ENCODE measurements around the gene MLX.
"Not testable (repeated sequence)": the region's sequence is repeated elsewhere in the genome, so short reads cannot be mapped to it uniquely, and the experiment has no call there.

The MLX gene

GRCh38 chr17:42581744-42582270 lies 14.9 kb downstream of the MLX start:
- DNase-seq: no peak

DNA sequence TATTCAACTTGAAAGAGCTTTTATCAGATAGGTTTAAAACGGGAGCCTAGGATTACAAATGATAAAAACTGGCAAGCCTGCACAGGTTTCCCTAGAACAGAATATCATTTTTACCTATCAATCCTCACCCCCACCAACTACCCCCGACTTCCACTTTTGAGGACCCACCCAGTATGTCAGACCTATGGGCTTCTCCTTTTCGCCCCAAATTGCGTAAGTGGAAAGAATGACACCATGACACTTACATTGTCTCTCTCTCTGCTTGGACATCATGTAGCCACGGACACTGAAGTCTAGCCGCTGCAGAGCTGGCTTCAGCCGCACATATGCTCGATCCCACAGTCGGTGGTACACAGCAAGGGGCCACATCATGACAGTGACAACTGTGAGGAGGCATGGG lies 18.0 kb downstream of the MLX start:
- no peak for DNase-seq

- no peak for DNase-seq
Measured at GRCh38 chr17:42585353-42585752, 18.5 kb downstream of the MLX start.

DNA sequence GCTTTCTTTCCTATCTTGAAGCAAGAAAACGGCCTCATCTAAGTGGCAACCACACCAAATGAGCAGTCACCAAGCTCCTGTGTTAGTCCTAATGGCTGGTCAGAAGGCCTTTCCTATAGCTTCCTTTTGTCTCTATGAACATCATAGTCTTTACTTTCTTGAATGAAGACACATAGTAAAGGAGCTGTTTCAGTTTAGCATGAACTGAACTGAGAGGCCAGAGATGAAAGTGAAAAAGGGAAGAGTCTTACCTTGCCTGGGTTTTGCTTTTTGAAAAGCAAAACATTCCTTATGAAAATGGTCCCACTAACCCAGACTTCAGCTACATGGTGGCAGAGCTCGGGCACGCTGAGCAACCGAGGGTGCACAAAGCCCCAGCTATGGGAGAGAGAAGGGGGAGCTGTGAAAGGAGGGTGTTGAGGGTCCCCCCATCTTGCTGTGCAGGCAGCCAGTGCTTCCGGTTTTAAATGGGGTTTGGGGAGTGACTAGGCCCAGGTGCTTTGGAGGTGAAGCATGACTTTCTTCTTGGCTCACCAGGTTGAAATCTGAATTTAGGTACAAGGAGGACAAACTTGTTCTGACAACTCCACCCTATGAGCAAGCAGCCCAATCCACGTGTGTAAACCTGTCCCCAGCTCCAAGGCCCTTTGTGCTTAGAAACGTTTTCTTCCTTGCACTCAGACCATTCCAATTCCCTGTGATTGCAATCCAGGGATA lies 19.8 kb downstream of the MLX start:
- no peak for DNase-seq

- DNase-seq: no peak
Measured at GRCh38 chr17:42590886-42591285, 24.0 kb downstream of the MLX start.

DNA sequence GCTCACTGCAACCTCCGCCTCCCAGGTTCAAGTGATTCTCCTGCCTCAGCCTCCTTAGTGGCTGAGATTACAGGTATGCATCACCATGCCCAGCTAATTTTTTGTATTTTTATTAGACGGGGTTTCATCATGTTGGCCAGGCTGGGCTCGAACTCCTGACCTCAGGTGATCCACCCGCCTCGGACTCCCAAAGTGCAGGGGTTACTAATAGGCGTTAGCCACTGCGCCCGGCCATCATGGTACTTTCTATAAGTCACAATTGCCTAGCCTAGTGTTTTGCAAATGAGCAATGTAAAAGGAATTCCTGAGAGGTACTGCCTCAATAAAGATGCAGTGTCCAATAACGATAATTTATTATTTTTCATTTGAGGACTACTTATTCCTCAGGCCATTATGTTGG lies 24.5 kb downstream of the MLX start:
- DNase-seq: no peak

DNA sequence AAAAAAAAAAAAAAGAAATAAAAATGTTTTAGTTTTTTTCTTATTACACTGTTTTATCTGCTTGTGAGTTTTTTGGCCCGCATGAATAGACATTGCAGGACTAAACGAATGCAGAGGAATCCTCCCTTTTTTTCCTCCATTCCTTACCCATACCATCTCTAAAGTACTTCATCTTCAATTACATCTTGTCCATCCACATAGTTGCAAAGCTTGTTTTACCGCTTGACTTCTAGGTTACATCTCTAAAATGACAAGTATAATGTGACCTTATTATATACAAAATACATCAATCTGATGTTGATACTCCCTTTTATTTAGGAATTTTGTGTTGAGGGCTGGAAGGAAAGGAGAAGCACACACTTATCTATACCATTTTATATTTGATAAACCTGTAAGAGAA lies 29.5 kb downstream of the MLX start:
- no peak for DNase-seq

- DNase-seq: no peak
Measured at GRCh38 chr17:42598905-42599304, 32.0 kb downstream of the MLX start.

GRCh38 chr17:42603318-42603717 lies 36.4 kb downstream of the MLX start:
- no peak for DNase-seq

- DNase-seq: no peak
Measured at GRCh38 chr17:42607769-42608168, 40.9 kb downstream of the MLX start.

DNA sequence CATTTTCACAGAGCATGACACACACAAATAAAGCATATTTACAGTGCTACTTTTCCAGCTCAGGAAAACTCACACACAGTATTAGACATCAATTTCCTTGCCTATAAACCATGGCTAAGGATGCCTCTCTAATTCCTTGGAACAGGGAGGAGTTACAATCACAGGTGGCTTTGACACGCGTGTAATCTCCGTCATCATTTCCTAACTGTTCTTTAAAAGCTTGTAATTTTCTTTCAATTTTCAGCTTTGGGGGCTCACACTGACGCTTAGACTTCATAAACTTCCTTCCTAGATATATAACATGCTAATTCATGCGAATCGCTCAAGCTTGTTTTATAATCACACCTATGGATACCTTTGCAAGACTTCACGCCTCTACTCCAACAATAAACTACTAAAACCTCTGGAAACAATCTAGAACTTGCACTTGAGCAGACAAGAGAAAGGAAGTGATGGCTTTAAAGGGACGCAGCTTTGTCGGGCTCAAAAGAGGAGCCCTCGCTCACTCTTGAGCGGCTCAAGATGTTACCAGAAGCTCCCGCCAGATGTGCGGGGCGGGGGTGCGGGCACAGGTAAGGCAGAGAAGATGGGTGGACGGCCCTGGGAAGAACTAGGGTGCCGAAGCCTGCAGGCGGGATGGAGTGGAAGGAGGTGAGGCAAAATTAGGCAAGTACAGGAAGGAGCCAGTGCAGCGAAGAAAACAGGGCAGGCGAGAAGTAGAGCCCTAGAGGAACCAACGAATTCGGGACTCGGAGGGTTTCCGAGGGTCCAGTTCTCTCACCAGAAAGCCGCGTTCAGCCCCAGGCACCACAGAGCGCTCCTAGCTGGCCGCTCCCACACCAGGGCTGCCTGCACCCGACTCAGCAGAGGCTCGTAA lies 41.6 kb downstream of the MLX start:
- no peak for DNase-seq

- DNase-seq: peak; percentile 98
Measured at GRCh38 chr17:42609182-42609813, 42.4 kb downstream of the MLX start, which contains the start of the genes RETREG3 and TUBG1. Gene RETREG3 (minus strand): TSS chr17:42609374. CDS start chr17:42609324, 50 bp downstream. Gene TUBG1 (plus strand): TSS chr17:42609683. CDS start chr17:42609738, 55 bp downstream.

DNA sequence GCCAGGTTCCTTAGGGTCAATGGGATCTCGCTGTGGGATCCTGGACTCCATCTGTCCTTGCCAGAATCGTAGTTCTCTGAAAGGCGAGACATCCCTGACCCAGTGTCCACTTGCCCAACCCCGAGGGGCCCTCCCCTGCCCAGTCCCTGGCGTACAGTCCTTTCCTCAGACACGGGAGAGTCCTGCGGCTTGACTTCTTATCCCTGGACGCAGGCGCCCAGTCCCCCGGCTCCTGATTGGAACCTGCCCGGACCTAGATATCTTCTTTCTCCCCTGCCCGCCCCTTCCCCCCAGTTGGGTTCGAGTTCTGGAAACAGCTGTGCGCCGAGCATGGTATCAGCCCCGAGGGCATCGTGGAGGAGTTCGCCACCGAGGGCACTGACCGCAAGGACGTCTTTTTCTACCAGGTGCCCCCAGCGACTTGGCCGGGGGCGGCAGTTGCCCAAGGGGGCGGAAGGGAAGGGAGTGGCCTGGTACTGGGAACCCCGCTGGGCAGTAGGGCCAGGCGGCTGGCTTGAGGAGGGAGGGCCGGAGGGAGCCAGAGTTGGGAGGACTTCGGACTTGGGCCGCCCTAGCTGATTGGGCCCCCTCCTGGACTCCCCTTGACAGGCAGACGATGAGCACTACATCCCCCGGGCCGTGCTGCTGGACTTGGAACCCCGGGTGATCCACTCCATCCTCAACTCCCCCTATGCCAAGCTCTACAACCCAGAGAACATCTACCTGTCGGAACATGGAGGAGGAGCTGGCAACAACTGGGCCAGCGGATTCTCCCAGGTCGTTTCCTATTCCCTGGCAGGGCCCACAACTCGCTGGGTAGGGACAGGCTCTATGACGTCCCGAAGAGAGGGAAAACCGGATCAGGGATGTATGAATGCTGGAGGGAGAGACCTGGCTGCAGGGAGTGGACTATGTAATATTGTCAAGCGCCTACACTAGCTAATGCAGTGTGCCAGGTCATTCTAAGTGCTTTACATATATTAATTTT lies 43.2 kb downstream of the MLX start:
- not testable (repeated sequence) for DNase-seq

GRCh38 chr17:42612013-42612412 lies 45.1 kb downstream of the MLX start:
- DNase-seq: no peak

DNA sequence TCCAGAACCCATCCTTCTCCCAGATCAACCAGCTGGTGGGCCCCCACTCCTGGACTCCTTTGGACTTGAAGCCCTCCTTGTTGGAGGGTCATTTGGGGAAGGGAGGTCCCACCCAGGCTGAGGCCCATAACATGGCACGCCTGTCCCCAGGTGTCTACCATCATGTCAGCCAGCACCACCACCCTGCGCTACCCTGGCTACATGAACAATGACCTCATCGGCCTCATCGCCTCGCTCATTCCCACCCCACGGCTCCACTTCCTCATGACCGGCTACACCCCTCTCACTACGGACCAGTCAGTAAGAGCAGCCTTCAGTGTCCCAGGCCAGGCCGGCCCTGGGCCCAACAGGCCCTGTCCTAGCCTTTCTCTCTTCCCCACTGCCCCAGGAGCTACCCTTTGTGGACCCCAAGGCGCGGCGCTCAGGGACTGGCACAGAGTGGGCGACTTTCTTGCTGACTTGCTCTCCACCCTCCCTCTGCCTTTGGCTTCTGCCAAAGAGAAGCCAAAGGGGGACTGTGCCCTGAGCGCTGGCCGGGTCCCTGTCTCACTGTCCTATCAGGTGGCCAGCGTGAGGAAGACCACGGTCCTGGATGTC lies 46.9 kb downstream of the MLX start:
- no peak for DNase-seq

- no peak for DNase-seq
Measured at GRCh38 chr17:42617956-42618431, 51.1 kb downstream of the MLX start.

DNA sequence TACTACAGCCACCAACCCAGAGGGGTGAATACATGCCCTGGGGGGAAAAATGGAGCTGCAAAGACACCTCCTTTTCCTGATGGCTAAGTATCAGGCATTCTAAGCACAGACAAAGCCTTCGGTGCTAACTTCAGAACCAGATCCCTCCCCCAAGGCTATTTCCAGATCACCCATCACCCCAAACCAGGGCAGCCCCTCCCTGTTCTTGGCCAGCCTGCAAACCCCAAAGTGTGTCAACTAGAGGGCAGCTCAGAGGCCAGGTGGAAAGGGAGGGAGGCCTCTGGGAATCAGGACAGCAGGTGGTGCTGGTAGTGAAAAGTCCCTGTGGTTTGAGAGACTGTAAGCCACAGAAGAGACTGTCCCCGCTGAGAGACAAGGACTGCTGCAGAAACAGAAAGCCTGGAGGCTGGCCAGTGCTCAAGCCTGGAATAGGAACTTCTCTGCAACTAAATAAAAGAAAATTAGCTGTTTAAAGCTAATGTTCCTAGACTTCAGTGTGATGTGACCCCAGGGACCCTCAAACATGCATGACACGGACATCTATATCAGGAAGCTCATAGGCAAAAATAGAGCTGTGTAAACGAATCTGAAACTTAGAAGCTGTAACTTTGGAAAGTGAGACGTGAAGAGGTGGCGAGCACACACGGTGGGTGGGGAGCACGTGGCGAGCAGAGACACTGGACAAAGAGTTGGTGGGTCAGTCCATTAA lies 51.7 kb downstream of the MLX start:
- DNase-seq: peak; percentile 75

DNA sequence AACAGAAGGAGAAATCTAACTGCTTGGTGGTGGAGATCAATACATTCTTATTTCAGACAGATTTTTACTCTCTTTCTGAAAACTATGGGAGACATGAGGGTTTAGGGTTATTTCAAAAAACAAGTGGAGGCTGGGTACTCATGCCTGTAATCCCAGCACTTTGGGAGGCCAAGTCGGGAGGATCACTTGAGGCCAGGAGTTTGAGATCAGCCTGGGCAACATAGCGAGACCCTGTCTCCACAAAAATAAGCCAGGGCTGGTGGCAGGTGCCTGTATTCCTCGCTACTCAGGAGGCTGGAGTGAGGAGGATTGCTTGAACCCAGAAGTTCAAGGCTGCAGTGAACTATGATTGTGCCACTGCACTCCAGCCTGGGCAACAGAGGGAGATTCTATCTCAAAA lies 55.1 kb downstream of the MLX start:
- not testable (repeated sequence) for DNase-seq

All from DMS153 (cell line).